DMS53 treated with DMSO at 0.1 percent for 48 hours (cell line): Measurements from ENCODE around the gene RAD51B.
"Not testable (repeated sequence)": the region's sequence is repeated elsewhere in the genome, so short reads cannot be mapped to it uniquely, and the experiment has no call there.

Experiments
- DNase-seq: peaks from one replicate; lab custom pipeline; 2025; ENCODE audit not compliant: unreplicated experiment; lab: John Stamatoyannopoulos, UW

RAD51B gene

DNA sequence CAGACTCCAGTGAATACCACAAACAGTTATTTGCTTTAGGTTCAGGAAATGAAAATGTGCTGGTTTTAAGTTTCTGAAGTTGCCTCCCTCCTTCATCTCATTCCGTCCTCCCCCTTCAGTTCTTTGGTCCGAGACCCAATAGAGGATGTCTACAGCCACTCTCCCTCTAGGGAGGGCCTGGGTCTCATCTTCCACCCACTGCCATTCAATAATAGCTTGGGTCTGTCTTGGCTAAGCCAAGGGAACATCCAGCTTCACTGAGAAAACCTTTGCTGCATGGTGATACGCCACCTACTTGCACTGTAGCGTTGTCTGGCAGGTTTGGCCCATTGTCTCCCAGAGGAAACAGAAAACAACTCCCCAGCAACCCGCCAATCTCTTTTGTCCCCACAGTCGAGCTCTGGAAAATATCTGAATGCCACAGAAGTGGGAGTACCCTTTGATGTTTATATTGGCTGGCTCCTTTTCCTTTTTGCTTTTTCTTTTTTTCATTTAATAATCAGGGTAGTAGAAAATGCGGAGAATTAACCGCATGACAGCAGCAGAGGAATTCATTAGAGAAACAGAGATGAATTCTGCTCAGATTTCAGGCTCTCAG, 380.1 kb downstream of the RAD51B start:
- no peak for DNase-seq

DNA sequence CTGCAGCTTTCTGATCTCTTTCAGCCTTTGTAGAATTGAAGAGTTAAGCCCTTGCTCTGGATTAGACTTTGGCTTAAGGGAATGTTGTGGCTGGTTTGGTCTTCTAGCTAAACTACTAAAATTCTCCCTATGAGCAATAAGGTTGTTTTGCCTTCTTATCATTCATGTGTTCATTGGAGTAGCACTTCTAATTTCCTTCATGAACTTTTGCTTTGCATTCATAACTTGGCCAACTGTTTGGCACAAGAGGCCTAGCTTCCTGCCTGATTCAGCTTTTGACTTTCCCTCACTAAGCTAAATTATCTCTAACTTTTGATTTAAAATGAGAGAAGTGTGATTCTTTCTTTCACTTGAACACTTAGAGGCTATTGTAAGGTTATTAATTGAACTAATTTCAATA, 384.3 kb downstream of the RAD51B start:
- no peak for DNase-seq

DNA sequence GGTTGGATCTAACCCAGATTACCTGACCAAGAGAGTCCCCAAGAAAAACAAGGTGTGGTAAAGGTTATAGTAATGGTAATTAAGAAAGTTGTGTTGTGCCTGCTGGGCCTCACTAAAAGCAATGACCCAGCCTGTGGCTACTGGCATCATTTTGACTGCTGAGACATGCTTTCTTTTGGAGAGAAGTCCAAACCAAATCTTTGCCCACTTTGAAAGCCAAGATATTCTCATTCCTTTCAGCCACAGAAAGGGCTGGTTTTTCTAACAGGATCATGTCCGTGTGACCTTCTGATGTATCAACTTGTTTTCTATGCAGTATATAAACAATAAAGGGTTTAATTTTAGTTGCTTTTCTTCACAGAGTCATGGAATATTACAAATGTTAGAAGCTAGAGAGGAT, 388.6 kb downstream of the RAD51B start:
- no peak for DNase-seq

DNA sequence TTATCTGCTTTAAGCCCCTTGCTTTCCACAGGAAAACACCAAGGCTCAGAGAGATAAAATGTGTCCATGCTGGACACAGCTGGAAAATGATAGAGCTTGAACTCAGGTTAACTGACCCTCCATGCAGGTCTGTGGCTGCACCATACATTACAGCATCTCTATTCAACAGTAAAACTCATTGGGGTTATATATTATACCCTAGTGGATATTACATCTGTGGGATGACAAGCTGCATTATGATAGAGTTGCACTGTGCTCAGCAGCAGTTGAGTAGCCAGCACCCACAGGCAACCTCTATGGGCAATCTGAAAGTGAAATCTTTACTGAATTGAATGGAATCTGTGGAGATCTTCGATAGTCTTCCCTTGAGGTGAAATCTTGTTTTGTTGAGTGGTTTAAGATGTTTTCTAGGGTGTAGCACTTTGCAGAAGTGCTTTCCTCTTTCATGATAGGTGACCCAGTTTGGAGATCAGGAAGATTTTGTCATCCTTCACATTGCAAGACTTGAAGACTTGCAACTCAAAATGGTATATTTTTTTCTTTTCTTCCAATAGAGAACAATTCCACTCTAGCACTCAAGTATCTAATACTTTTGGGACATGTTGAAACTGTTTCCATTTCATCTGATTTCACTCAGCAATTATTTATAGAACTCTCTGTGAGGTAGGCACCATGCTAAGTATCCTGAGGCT, 389.2 kb downstream of the RAD51B start:
- no peak for DNase-seq

DNA sequence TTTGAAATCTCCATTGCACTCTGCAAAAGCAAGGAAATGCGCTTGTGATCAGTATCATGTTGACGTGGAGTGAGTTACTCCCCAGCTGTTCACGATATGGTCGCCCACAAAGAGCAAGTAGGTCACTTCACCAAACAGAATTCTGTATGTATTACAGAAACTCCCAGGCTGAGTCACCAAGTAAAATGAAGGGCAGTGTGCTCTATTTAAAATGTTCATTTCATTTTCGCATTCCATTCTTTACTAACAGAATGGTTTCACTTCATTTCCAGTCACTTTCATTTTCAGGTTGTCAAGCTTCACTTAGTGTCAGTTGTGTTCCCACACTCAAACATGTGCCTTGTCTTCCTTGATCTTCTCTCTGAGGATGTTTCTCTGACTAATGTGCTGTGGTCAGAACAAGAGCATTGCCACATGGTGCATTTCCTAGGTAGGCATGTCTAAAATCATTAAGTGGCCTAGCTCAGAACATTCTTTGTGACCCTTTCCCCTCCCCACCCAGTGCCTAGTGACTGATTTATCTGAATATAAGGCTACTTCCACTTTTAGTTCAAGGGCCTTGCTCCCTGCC, 391.2 kb downstream of the RAD51B start:
- no peak for DNase-seq

DNA sequence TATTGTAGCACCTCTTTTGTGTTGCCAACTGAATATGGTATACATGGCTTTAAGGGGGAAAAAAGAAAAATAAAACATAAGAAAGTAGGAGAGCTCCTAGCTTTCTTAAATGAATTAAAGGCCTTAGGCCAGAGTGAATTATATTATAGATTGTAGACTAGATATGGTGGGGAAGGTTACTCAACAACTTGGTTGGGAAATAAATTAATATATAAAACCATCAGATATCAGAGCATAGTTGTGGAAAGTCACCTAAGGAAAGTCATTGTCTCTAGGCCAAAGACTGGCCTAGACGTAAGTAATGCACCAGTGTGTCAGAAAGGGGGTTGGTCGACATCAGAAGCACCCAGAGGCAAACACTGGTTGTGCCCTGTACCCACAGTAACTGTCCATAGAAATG, 391.8 kb downstream of the RAD51B start:
- no peak for DNase-seq

DNA sequence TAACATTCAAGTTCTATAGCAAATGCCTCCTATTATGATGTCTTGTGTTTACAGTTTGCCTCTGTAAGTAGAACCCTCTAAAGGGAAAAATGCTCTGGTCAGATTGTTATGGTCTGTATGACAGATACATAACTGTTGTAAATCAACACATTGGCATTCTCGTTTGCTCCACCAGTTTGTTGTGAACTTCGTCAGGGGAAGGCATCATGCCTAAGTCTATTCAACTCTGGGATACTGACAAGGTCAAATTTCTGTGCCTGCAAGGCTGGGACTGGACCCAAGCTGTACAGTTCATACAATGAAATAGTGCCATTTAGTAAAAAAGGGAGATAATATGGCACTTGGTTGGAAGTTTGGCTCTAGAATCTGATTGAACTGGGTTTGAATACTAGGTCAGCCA, 392.3 kb downstream of the RAD51B start:
- DNase-seq: no peak

DNA sequence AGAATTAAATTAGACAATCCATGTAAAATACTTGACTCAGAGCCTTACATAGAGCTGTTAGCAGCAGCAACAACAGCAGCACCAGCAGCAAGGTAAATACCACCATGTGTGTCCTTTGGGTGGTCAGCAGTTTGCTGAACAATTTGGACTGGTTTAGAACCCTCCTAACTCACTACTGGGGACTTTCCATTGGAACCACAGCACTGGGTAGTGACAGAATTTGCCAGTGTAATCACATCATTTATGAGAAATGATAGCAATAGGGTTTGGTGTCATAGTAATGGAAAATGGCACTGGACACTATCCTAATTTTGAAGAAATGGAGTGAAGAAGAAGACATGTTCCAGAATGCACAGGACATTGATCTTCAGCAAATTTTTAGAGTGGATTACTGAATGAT, 392.8 kb downstream of the RAD51B start:
- DNase-seq: no peak

DNA sequence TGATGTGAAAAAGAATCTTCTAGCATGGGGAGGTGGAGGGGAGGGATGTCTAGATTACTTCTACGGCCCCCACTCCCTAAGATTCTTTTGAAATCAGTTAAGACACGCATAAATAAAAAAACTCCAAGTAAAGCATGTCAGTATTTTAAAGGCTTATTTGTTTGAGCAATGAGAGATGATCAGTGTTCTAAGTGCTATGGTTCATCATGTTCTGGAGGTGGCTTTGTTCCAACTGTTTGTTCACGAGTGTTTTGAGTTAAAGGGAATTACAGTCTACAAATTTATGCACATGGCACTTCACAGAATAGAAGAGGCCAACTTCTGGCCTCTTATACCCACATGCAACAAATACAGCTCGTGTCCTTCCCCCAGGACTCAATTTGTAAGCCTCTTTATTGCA, 394.9 kb downstream of the RAD51B start:
- no peak for DNase-seq

DNA sequence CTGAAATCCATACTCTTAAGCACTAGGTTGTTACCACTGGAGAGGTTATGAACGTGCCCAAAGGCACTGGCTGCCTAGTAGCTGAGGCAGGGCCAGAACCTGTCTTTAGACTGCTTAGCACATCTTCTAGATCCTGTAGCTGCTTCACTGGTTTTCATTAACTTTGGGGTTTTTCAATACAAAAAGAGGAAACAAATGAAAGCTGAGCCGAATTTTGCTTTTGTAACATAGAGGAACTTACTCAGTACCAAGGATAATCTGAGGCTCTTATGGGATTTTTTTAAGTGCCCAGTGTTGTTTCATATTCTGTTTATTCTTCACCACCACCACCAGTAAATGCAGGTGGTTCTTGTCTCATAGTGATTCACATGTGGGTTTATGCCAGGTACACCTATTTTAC, 396.1 kb downstream of the RAD51B start:
- DNase-seq: no peak

DNA sequence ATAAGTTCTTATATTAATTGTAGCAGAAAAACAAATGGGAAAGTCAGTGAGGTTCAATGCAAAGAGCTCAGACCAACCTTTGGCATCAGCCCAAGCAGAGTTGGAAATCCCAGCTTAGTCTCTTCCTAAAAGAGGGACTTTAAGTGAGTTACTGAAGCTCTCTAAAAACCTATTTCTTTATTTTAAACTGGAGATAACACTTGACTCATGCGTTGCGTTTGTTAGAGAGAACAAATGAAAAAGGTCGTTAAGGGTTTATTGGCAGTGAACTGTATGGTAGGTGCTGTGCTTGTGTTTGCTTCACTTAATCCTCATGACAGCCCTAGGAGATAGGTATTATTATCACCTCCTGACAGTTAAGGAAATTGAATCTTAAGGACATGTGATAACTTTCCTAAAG, 396.5 kb downstream of the RAD51B start:
- no peak for DNase-seq

DNA sequence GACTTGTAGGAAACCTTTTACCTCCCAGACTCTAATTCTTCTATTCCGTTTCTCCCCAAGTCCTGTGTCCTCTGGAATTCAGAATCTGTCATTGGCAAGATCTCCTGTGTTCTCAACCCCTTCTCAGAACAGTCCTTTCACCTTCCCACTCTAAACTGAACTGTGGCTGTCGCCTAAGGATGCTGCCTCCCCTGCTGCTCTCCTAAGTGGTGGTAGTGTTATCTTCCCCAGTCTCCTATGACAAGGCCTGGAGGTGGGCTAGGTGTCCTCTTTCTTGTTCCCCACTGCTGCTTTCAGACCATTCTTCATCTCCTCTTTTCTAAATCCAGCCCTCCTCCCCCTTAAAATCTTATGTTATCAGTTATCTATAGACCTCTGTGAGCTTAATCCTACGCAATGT, 397.4 kb downstream of the RAD51B start:
- DNase-seq: no peak

DNA sequence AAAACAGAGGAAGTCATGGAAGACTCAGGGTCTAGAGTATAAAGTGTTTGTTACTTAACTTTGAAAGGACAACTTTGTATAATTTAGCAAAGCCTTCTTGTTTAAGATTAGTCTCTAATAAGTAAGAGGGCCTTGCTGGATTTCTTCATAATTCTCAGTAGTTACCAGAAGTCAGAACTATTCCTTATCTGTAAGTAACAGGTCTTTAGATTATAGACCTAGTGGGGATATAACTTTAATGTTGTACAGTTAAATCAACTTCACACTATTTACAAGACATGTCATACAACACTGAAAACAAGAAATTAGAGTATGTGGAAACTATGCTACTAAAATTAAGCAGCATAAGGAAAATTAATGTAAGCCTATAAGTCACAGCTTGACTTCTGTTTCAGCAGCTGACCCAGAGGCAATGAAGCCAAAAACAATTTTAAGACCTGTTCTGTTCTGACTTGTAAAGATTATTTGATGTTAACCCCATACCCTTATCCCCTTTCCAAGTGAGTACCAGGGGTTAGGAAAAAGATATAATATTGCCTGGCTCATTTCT, 398.3 kb downstream of the RAD51B start:
- DNase-seq: no peak

DNA sequence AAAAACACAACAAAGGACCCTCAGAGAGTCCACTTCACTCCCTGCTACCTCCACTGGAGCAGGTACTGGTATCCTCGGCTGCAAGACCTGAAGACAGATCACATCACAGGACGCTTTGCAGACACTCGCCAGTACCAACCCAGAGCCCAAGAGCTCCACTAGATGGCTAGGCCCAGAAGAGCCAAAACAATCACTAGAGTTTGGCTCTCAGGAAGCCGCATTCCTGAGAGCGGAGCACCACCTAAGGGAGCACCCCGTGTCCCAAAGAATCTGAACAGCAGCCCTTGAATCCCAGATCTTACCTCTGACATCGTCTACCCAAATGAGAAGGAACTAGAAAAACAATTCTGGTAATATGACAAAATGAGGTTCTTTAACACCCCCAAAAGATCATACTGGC, 399.8 kb downstream of the RAD51B start:
- no peak for DNase-seq

DNA sequence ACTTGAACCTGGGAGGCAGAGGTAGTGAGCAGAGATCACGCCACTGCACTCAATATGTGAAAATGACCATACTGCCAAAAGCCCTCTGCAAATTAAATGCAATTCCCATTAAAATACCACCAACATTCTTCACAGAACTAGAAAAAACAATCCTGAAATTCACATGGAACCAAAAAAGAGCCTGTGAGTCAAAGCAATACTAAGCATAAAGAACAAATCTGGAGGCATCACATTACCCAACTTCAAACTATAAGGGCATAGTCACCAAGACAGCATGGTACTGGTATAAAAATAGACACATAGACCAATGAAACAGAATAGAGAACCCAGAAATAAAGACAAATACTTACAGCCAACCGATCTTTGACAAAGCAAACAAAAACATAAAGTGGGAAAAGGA, 401.5 kb downstream of the RAD51B start:
- DNase-seq: not testable (repeated sequence)

DNA sequence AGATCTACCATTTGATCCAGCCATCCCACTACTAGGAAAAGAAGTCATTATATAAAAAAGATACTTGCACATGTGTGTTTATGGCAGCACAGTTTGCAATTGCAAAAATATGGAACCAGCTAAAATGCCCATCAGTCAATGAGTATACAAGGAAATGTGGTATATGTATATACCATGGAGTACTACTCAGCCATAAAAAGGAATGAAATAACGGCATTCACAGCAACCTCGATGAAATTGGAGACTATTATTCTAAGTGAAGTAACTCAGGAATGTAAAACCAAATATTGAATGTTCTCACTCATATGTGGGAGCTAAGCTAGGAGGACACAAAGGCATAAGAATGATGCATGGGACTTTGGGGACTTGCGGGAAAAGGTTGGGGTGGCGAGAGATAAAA, 402.6 kb downstream of the RAD51B start:
- no peak for DNase-seq

DNA sequence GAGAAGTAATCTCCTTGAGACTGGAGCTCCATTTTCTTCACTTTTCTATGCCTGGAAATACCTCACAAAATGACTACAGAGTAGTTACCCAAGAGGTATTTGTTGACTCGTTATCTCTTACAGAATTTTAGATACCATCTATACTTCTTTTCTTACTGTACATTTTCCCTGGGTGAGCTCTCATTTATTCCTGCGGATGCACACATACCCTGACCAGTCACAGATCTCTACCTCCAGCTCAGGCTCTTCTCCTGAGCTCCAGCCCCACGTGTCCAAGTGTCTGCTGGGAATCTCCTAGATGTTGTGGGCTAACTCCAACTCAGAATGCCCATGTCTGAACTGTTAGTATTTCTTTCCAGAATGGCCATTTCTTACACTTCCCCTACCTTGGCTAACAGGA, 403.1 kb downstream of the RAD51B start:
- no peak for DNase-seq

DNA sequence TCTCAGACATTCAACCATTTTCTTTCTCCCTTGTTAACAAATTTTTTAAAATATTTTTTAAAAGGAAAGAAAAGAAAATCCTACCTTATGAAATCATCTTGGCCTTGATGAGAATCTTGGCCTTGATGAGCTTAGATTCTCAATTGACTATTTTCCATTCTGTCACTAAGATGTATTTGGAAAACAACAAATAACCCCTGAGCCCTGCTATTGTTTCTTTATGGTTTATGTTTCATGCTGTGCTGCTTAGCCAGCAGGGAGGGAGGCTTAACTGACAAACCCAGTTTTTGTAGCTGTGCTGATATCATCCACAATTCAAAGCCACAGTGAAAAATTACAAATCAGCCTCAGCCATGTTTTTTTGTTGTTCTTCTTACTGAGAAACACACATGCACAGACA, 404.1 kb downstream of the RAD51B start:
- no peak for DNase-seq

DNA sequence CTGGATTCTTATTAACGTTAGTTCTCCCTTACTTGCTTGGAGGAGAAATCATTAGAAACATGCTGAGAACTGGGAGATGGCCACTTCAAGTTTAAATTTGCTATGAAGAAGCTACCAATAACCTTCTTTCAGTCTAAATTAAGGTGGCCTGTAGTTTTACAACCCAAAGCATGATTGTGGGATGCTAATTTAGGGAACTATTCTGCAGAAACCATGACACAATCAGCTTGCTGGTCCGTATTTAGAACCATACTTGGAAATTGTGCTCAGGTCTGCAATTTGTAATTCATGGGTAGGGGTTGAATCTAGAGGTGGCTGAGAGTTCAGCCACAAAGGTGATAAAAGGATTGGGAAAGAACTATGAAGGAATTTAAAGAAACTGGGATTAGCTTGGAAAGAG, 405.7 kb downstream of the RAD51B start:
- DNase-seq: no peak

DNA sequence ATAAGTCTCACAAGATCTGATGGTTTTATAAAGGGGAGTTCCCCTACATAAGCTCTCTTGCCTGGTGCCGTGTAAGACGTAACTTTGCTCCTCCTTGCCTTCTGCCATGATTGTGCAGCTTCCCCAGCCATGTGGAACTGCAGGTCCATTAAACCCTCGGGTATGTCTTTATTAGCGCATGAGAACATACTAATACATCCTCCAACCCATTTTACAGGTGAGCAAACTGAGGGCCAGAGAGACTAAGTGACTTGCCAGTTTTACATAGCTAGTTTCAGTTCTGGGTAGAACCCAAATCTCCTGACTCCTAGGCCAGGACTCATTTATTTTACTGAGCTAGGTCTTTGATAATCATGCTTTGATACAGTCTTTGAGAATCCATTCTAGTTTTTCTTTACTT, 406.9 kb downstream of the RAD51B start:
- DNase-seq: no peak

DNA sequence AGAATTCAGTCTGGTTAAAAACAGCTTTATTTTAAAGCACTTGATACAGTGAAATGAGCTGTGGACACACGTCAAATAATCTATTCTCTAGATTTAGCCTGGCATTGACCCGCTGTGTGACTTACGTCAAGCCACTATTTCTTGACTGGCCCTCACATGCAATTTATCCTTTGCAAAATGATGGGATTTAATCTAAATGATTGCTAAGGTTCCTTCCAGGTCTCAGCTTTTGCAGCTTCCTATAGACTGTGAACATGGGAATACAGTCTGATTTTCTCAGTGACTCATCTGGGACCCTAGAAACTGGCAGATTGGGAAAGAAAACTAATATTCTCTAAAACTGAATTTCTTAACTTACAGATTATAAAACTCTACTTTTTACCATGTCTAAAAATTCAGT, 409.1 kb downstream of the RAD51B start:
- DNase-seq: no peak

DNA sequence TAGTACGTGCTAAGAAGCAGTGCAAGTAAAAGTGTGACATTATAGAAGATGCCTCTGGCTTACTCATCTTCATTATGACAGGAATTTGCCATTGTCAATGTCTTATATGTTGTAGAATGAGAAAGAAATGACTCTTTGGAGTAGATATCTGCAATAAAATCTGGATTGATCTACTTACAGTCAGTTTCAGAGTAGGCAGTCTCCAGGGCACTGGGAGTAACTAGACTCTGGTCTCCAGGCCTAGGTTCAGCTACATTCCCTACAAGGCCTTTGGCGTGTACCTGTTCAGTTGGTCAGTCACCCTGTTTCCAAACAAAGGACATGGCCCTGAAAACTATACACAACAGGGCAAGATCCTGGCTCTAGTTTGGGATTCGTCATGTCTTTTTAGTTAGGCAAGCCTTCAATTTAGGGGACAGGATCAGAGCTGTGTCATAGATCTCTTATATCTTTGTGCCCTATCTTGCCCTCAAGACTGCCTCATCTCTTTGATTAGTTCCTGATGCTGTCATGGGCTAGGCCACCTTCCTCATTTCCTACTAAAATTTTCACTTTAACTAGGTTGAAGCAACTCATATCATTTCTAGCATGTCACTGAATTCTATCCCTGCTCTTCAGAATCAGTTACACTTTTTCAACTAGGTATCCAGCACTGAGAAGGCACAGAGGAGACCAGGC, 410.0 kb downstream of the RAD51B start:
- no peak for DNase-seq
